Stomach (tissue), 9 donors: ENCODE results near the gene JAKMIP1. TPM values are rescaled to one million over a fixed set of nuclear protein-coding genes. Genes with fewer than 3 reads are reported as not detected.

Experiments
- DNase-seq, 2 donors: peaks; one replicate each; pipeline versions ENCODE4 v3.0.0 to v3.0.0-alpha.2; 2013 to 2019
- H3K27ac ChIP-seq, 5 donors: fragments of 200-600 bp in 4 of 5; sonication (generic) in 4 of 5; one replicate each; pipeline ENCODE4 v1.5.1; 2013 to 2019; ENCODE audit warnings: mild to moderate bottlenecking in 1 of 5, moderate library complexity in 1 of 5
- H3K27me3 ChIP-seq, 3 donors: fragments of 200-600 bp; sonication (generic); one replicate each; pipeline ENCODE4 v1.5.1; 2017 to 2019; ENCODE audit warnings: mixed run types in 1 of 3
- H3K36me3 ChIP-seq, 4 donors: fragments of 200-600 bp; sonication (generic); 1 replicate in 3 of 4; 2 replicates in 1 of 4; pipeline ENCODE4 v1.5.1; 2016 to 2019
- H3K4me1 ChIP-seq, 4 donors: fragments of 200-600 bp; sonication (generic); one replicate each; pipeline ENCODE4 v1.5.1; 2016 to 2019
- H3K4me3 ChIP-seq, 4 donors: fragments of 200-600 bp; sonication (generic) in 3 of 4; one replicate each; pipeline ENCODE4 v1.5.1; 2016 to 2019; ENCODE audit warnings: mild to moderate bottlenecking in 1 of 4
- H3K9me3 ChIP-seq, 4 donors: fragments of 200-600 bp; sonication (generic); one replicate each; pipeline ENCODE4 v1.5.1; 2016 to 2019
- EP300 ChIP-seq: sonication (generic); formaldehyde crosslinking; IDR thresholded peaks from one replicate; pipeline ENCODE4 v1.6.1; 2017; ENCODE audit warnings: antibody characterized with exemption
- POLR2A ChIP-seq, 4 donors: fragments of 450-650 bp; IDR thresholded peaks; one replicate each; pipeline ENCODE4 v1.6.1; 2016; ENCODE audit warnings: antibody characterized with exemption in 4 of 4, control low read depth in 2 of 4, mild to moderate bottlenecking in 1 of 4, moderate library complexity in 1 of 4
- POLR2AphosphoS5 ChIP-seq, 3 donors: sonication (generic); formaldehyde crosslinking; IDR thresholded peaks; one replicate each; pipeline ENCODE4 v1.6.1; 2016; ENCODE audit warnings: antibody characterized with exemption in 3 of 3
- WGBS, 5 donors: extraction: QIAGEN DNeasy Blood & Tissue Kit in 3 of 5; methylation state at CpG; one replicate each; pipeline versions ENCODE4 v1.1.5 to v1.1.7; 2013 to 2018; 5-methylcytosine and 5-hydroxymethylcytosine counted together
- intact Hi-C: fragments of 100-400 bp; cut with DNase I; formaldehyde crosslinking; loops from one replicate; pipeline ENCODE4 v1.15.1; 2023; ENCODE audit warnings: low total_unique reads
- polyA plus RNA-seq, 3 donors: library from polyadenylated mRNA; stranded (reverse); fragments of 200-250 nt; gene quantifications; one replicate each; pipeline ENCODE4 v1.2.3, GENCODE V29; 2013
- total RNA-seq, 5 donors: library from RNA; depleted of rRNA; stranded (reverse); fragments of >200 nt; gene quantifications; one replicate each; pipeline versions ENCODE4 v1.1.0 to v1.2.3, GENCODE V29; 2014 to 2016
- TF ChIP-seq, protein P1 (sequence below), 7 experiments: fragments of 450-650 bp in 4 of 7; fragments of 200-600 bp in 3 of 7; sonication (generic) in 3 of 7; IDR thresholded peaks; one replicate each; pipeline ENCODE4 v1.5.1; 2016 to 2019; ENCODE audit warnings: antibody characterized with exemption in 7 of 7, control low read depth in 2 of 7, mild to moderate bottlenecking in 1 of 7
- donor health status: healthy with polysubstance abuse.
- donor health status: Bipolar disorder and iron deficiency.
- donor health status: healthy.

Gene JAKMIP1
- total and polyA plus RNA-seq, 8 donors = 0.18 to 10.3 (median 0.54) TPM; not detected in 2

DNA sequence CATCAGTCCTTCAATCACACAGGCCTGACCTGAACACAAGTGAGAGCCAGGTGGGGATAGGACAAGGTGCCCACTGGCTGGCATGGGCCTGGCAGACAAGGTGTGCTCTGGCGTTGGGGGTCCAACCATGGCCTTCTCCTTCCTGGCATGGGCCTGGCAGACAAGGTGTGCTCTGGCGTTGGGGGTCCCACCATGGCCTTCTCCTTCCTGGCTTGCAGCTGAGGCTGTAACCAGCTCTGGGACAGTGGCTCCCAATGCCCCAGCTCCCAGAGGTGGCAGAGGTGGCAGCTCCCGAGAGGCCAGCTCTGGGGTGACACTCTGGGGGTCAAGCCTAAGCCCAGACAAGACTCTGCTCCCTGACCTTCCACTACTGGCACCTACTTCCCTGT, 62.6 kb downstream of the JAKMIP1 start:
- Histone ChIP-seq H3K36me3 (no peaks in the 10 kb centered on the region), H3K9me3 (peaks cover 0 to 9% (median 5%) of the 10 kb centered on the region in 4 donors), H3K27ac (no peak overlapping the region), H3K4me3 (no peak overlapping the region), H3K27me3 (no peaks in the 10 kb centered on the region), H3K4me1 (no peaks in the 10 kb centered on the region)
- TF ChIP-seq, protein P1, sequence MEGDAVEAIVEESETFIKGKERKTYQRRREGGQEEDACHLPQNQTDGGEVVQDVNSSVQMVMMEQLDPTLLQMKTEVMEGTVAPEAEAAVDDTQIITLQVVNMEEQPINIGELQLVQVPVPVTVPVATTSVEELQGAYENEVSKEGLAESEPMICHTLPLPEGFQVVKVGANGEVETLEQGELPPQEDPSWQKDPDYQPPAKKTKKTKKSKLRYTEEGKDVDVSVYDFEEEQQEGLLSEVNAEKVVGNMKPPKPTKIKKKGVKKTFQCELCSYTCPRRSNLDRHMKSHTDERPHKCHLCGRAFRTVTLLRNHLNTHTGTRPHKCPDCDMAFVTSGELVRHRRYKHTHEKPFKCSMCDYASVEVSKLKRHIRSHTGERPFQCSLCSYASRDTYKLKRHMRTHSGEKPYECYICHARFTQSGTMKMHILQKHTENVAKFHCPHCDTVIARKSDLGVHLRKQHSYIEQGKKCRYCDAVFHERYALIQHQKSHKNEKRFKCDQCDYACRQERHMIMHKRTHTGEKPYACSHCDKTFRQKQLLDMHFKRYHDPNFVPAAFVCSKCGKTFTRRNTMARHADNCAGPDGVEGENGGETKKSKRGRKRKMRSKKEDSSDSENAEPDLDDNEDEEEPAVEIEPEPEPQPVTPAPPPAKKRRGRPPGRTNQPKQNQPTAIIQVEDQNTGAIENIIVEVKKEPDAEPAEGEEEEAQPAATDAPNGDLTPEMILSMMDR (IDR thresholded peaks at IDR 0.05) = no peak
- TF ChIP-seq POLR2A (IDR thresholded peaks at IDR 0.05) (no peak), EP300 (no peak), POLR2AphosphoS5 (IDR thresholded peaks at IDR 0.05) (no peak)
- intact Hi-C loops = no loop called here
- no peak for DNase-seq
- 71 to 90% (median 82%) methylated on average over 2 to 3 of the region's 3 CpGs for WGBS, 5 donors

DNA sequence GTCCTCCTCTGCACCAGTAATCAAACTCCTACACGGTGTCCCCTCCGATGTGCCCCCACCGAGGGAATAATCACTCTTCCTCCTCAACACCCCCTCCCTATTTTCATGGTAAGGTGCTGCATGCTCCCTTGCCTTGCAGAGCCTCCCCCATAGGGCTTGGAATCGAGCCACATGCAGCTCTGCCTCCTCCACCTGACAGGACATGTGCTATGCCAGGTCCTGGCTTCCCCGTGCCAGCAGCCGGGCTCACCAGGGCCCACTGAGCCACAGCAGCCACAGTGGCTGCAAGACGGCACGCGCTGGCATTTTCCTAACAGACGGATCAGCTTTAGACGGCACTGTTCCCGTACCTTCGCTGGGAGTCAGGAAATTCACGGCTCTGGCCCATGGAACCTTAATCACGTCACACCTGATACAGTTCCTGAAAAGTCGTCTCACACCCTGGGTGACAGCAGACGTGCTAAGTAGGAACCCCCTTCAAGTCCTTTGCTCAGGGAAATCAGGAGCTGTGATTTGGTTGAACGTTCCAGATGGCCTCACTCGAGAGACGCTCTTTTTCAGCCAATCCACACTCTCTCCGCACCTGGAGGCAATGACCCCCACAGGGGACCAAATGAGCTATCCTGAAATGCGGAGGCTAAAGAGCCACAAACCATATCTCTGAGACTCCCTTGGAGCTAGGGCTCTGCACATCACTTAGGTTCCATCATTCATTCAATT, 63.2 kb downstream of the JAKMIP1 start:
- H3K4me3 ChIP-seq = no peak overlapping the region
- no peaks in the 10 kb centered on the region for H3K27me3 ChIP-seq
- no peak overlapping the region for H3K27ac ChIP-seq
- intact Hi-C loops = no loop called here
- no peaks in the 10 kb centered on the region for H3K4me1 ChIP-seq
- H3K9me3 ChIP-seq = peaks cover 0 to 9% (median 5%) of the 10 kb centered on the region in 4 donors
- no peak for TF ChIP-seq POLR2A (IDR thresholded peaks at IDR 0.05)
- TF ChIP-seq, protein P1 (IDR thresholded peaks at IDR 0.05) = no peak
- no peak for TF ChIP-seq POLR2AphosphoS5 (IDR thresholded peaks at IDR 0.05)
- no peak for TF ChIP-seq EP300
- 65 to 71% (median 67%) methylated on average over 22 of the region's 22 CpGs for WGBS, 5 donors
- H3K36me3 ChIP-seq = no peaks in the 10 kb centered on the region
- no peak for DNase-seq

DNA sequence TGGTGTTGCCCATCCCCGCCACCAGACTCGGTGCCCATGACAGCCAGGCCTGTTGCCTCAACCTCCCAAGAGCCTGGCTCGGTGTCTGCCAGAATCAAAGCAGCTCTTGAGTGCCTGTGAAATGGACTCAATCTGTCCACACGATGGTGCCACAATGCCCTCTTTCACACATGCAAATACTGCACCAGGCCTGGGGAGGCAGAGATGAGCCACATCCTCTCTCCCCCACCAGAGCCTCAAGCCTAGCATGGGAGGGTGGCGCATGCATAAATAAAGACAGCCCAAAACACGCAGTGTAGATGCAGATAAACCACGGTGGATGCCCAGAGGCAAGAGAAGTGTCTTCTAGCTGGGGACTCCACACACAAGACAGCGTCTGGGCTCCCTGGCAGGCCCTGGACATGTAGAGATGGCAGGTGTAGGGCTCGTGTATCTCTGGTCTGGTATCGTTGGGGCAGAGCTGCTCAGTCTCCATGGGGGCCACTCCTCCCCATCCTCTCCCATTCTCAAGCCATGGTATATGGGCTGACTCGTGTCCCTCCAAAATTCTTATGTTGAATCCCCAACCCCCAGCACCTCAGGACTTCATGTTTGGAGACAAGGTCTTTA, 65.6 kb downstream of the JAKMIP1 start:
- intact Hi-C loops = no loop called here
- no peak overlapping the region for H3K4me3 ChIP-seq
- H3K9me3 ChIP-seq = peaks cover 0 to 9% (median 5%) of the 10 kb centered on the region in 4 donors
- no peaks in the 10 kb centered on the region for H3K27me3 ChIP-seq
- WGBS, 5 donors = 66 to 76% (median 75%) methylated on average over 10 to 11 of the region's 11 CpGs
- no peak overlapping the region for H3K27ac ChIP-seq
- H3K36me3 ChIP-seq = no peaks in the 10 kb centered on the region
- no peak for DNase-seq
- no peaks in the 10 kb centered on the region for H3K4me1 ChIP-seq
- no peak for TF ChIP-seq POLR2A (IDR thresholded peaks at IDR 0.05)
- TF ChIP-seq, protein P1 (IDR thresholded peaks at IDR 0.05) = no peak
- TF ChIP-seq POLR2AphosphoS5 (IDR thresholded peaks at IDR 0.05) = no peak
- TF ChIP-seq EP300 = no peak

DNA sequence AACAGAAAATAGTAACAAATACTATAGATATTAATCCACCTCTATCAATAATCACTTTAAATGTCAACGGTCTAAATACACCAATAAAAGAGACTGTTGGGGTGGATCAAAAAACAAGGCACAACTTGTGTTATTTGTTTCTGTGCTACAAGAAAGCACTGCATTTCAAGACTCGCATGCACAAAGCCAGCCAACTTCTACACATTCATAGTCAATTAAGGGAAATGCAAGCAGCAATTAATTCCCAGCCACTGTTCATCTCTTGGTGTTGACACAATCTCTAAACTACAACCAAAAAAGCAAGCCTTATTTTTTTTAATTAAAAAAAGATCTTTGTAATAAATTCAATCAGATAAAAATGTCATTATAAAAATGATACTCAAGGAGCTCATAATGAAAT, 67.6 kb downstream of the JAKMIP1 start:
- H3K36me3 ChIP-seq = no peaks in the 10 kb centered on the region
- H3K27ac ChIP-seq = no peak overlapping the region
- H3K4me3 ChIP-seq = no peak overlapping the region
- no peaks in the 10 kb centered on the region for H3K4me1 ChIP-seq
- H3K27me3 ChIP-seq = peaks cover 0 to 10% (median 0%) of the 10 kb centered on the region in 3 donors
- H3K9me3 ChIP-seq = peaks cover 0 to 9% (median 5%) of the 10 kb centered on the region in 4 donors
- DNase-seq = no peak
- WGBS, 5 donors = 67 to 78% (median 74%) methylated on average over 2 of the region's 2 CpGs
- intact Hi-C loops = no loop called here
- no peak for TF ChIP-seq POLR2AphosphoS5 (IDR thresholded peaks at IDR 0.05)
- TF ChIP-seq EP300 = no peak
- no peak for TF ChIP-seq POLR2A (IDR thresholded peaks at IDR 0.05)
- TF ChIP-seq, protein P1 (IDR thresholded peaks at IDR 0.05) = no peak
